Adrenal gland (tissue), 5 donors: ENCODE data around the gene LMBRD2.

ENCODE experiments used
- CTCF ChIP-seq, 6 experiments: fragments of 450-650 bp in 4 of 6; fragments of 200-600 bp in 2 of 6; sonication (generic) in 1 of 6; IDR thresholded peaks; 1 replicate in 5 of 6; 2 replicates in 1 of 6; pipeline versions ENCODE4 v1.5.1 to v1.8.0; 2016 to 2021; ENCODE audit warnings: antibody characterized with exemption in 6 of 6, mild to moderate bottlenecking in 2 of 6, moderate library complexity in 1 of 6
- POLR2A ChIP-seq, 2 donors: fragments of 450-650 bp; IDR thresholded peaks; one replicate each; pipeline ENCODE4 v1.6.1; 2017; ENCODE audit warnings: antibody characterized with exemption in 2 of 2, mild to moderate bottlenecking in 2 of 2, moderate library complexity in 1 of 2
- donor health status: DM: no; HTN: no; CAD: no.

DNA sequence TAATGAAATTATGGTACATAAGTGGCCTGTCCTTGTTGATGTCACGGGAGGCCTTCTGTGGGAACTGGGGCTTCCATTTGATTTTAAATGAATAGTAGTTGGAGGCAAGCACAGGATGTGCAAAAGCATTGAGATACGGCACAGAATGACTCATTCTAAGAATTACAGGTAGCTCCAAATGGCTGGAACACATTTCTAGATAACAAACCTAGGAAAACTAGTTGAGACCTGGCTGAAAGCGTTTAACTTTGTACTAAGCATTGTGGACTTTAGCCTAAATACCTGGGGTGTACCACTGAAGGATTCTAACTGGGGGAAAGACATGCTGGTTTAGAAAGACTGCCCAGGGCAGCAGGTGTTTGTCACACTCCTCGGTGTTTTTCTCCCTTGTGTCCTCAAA lies 9.7 kb upstream of the LMBRD2 start:
- TF ChIP-seq POLR2A (IDR thresholded peaks at IDR 0.05) (no peak), CTCF (IDR thresholded peaks at IDR 0.05) (no peak)
